Muscle layer of duodenum (tissue), 2 donors: ENCODE results near the gene PALM.
A peak's percentile ranks its signal among the peaks of the same experiment; 100 is the strongest.

Experiments
- H3K27ac ChIP-seq: one replicate; pipeline ENCODE4 v1.7.0; 2013; ENCODE audit warnings: mild to moderate bottlenecking, low read length
- H3K27me3 ChIP-seq: one replicate; pipeline ENCODE4 v1.7.0; 2013; ENCODE audit warnings: low read depth, mild to moderate bottlenecking, control low read depth, low read length
- H3K36me3 ChIP-seq, 2 donors: one replicate each; pipeline ENCODE4 v1.7.0; 2013; ENCODE audit warnings: low read length in 2 of 2, control low read depth in 1 of 2, mild to moderate bottlenecking in 1 of 2; ENCODE audit not compliant: insufficient read depth in 2 of 2, control insufficient read depth in 1 of 2
- H3K4me1 ChIP-seq, 2 donors: one replicate each; pipeline ENCODE4 v1.7.0; 2013; ENCODE audit warnings: low read length in 2 of 2, mild to moderate bottlenecking in 2 of 2, control low read depth in 1 of 2, moderate library complexity in 1 of 2; ENCODE audit not compliant: insufficient read depth in 2 of 2, control insufficient read depth in 1 of 2
- H3K4me3 ChIP-seq, 2 donors: one replicate each; pipeline ENCODE4 v1.7.0; 2013; ENCODE audit warnings: low read length in 2 of 2, low read depth in 1 of 2, mild to moderate bottlenecking in 1 of 2
- H3K9me3 ChIP-seq, 2 donors: one replicate each; pipeline ENCODE4 v1.7.0; 2013; ENCODE audit warnings: low read length in 2 of 2, control low read depth in 1 of 2, mild to moderate bottlenecking in 1 of 2; ENCODE audit not compliant: control insufficient read depth in 1 of 2
- donor health status: healthy.

Gene PALM

GRCh38 chr19:718251-718951 is 9.7 kb downstream of the PALM start:
- peaks cover 5 to 6% of the 10 kb centered on the region in 2 donors for H3K9me3 ChIP-seq
- peaks cover 0 to 25% of the 10 kb centered on the region in 2 donors for H3K4me1 ChIP-seq
- H3K27ac ChIP-seq = no peak overlapping the region
- H3K36me3 ChIP-seq = peaks cover 3 to 5% of the 10 kb centered on the region in 2 donors
- H3K4me3 ChIP-seq = no peak overlapping the region
- H3K27me3 ChIP-seq = no peaks in the 10 kb centered on the region

DNA sequence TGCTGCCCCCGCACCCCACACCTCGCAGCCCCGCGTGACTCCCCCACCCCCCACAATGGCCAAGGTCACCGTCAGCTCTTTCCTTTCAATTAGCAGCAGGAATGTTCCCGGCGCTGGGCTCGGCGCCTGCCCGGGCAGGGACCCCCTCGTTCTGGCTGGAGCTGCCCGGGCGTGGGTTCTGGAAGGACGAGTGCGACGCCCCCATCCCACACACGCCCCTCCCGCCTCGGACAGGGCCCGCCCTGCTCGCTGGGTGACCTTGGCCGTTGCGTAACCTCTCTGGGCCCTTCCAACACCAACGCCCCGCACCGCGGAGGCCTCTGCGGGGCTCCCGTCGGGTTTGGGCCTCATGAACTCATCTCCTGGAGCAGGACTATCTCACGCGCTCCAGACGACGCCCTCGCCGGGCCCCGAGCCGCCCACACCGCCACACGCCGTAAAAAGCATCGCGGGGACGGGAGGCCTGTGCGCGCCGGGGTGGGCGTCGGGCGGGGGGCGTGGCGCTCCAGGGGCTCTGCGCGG is 10.3 kb downstream of the PALM start:
- H3K36me3 ChIP-seq = peaks cover 3 to 5% of the 10 kb centered on the region in 2 donors
- no peaks in the 10 kb centered on the region for H3K27me3 ChIP-seq
- H3K4me1 ChIP-seq = peaks cover 0 to 25% of the 10 kb centered on the region in 2 donors
- no peak overlapping the region for H3K27ac ChIP-seq
- peaks cover 5 to 6% of the 10 kb centered on the region in 2 donors for H3K9me3 ChIP-seq
- H3K4me3 ChIP-seq = peak overlapping the region in 1 of 2 donors; percentile 24

GRCh38 chr19:719636-720344 is 11.1 kb downstream of the PALM start:
- H3K4me3 ChIP-seq = peak overlapping the region in 1 of 2 donors; percentile 24
- H3K27ac ChIP-seq = no peak overlapping the region
- H3K9me3 ChIP-seq = peaks cover 5 to 6% of the 10 kb centered on the region in 2 donors
- H3K27me3 ChIP-seq = no peaks in the 10 kb centered on the region
- H3K4me1 ChIP-seq = peaks cover 0 to 25% of the 10 kb centered on the region in 2 donors
- H3K36me3 ChIP-seq = peaks cover 3 to 5% of the 10 kb centered on the region in 2 donors

- H3K9me3 ChIP-seq = peaks cover under 1 to 1% of the 10 kb centered on the region in 2 donors
- peaks cover 0 to 25% of the 10 kb centered on the region in 2 donors for H3K4me1 ChIP-seq
- H3K36me3 ChIP-seq = peaks cover 0 to 2% of the 10 kb centered on the region in 2 donors
- no peaks in the 10 kb centered on the region for H3K27me3 ChIP-seq
- no peak overlapping the region for H3K27ac ChIP-seq
- H3K4me3 ChIP-seq = no peak overlapping the region
Measured at GRCh38 chr19:720345-721160, 11.8 kb downstream of the PALM start.

GRCh38 chr19:722553-723101 is 13.9 kb downstream of the PALM start:
- H3K9me3 ChIP-seq = no peaks in the 10 kb centered on the region
- no peaks in the 10 kb centered on the region for H3K27me3 ChIP-seq
- H3K27ac ChIP-seq = no peak overlapping the region
- H3K36me3 ChIP-seq = peaks cover 0 to 2% of the 10 kb centered on the region in 2 donors
- peaks cover 0 to 25% of the 10 kb centered on the region in 2 donors for H3K4me1 ChIP-seq
- no peak overlapping the region for H3K4me3 ChIP-seq

GRCh38 chr19:723247-723646 is 14.5 kb downstream of the PALM start:
- Histone ChIP-seq H3K4me1 (peaks cover 0 to 24% of the 10 kb centered on the region in 2 donors), H3K36me3 (peaks cover 0 to 7% of the 10 kb centered on the region in 2 donors), H3K27ac (no peak overlapping the region), H3K4me3 (no peak overlapping the region), H3K27me3 (no peaks in the 10 kb centered on the region), H3K9me3 (no peaks in the 10 kb centered on the region)

- Histone ChIP-seq H3K36me3 (peaks cover 0 to 7% of the 10 kb centered on the region in 2 donors), H3K27ac (no peak overlapping the region), H3K4me3 (no peak overlapping the region), H3K27me3 (no peaks in the 10 kb centered on the region), H3K9me3 (no peaks in the 10 kb centered on the region), H3K4me1 (peaks cover 0 to 20% of the 10 kb centered on the region in 2 donors)
Measured at GRCh38 chr19:723714-724113, 15.0 kb downstream of the PALM start.

- Histone ChIP-seq H3K27me3 (no peaks in the 10 kb centered on the region), H3K27ac (no peak overlapping the region), H3K4me1 (peaks cover 0 to 10% of the 10 kb centered on the region in 2 donors), H3K36me3 (peaks cover 0 to 7% of the 10 kb centered on the region in 2 donors), H3K4me3 (no peak overlapping the region), H3K9me3 (no peaks in the 10 kb centered on the region)
Measured at GRCh38 chr19:725461-726089, 16.8 kb downstream of the PALM start.

DNA sequence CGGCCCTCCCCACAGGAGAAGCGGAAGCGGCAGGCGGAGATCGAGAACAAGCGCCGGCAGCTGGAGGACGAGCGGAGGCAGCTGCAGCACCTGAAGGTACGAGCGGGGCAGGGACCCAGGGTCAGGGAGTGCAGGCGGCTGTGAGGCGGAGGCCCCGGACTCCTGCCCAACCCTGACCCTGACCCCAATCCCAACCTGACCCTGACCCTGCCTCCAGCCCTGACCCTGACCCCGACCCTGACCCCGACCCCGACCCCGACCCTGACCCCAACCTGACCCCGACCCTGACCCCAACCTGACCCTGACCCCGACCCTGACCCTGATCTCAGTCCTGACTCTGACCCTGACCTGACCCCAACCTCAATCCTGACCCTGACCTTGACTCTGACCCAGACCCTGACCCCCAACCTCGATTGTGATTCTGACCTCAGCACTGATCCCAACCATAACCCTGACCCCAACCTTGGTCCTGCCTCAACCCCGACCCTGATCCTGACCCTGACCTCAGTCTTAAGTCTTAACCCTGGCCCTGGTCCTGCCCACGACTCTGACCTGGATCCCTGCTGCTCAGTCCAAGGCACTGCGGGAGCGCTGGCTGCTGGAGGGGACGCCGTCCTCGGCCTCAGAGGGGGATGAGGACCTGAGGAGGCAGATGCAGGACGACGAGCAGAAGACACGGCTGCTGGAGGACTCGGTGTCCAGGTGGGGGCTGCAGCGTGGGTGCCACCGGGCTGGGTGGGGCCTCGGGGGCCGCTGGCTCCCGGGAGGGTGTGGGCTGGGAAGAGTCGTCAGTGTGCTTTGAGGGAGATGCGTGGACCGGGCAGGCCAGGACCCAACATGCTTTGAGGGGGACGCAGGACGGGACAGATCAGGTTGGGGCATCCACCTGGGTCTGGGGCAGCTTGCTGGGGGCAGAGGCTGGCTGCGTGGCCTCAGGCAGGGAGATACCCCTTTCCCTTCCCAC is 18.5 kb downstream of the PALM start:
- peaks cover 0 to 6% of the 10 kb centered on the region in 2 donors for H3K4me1 ChIP-seq
- H3K9me3 ChIP-seq = no peaks in the 10 kb centered on the region
- peaks cover 0 to 7% of the 10 kb centered on the region in 2 donors for H3K36me3 ChIP-seq
- H3K27ac ChIP-seq = no peak overlapping the region
- no peaks in the 10 kb centered on the region for H3K27me3 ChIP-seq
- no peak overlapping the region for H3K4me3 ChIP-seq

DNA sequence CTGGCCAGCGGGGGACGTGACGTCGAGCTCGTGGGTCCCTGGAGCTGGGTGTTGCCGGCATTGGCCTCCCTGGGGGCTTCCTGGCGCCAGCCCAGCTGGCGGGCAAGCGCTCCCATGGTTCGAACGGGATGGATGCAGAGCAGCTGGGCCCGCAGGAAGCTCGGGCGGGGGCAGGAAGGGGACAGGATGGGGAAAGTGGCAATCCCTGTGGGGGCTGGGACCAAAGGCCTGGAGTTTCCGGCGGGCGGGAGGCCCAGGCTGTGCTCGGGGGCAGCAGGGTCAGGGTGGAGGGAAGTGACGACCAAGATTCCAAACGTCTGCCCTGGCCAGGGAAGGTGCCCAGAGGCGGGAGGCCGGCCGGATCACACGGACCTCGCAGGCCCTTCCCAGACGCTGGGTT is 19.3 kb downstream of the PALM start:
- no peak overlapping the region for H3K27ac ChIP-seq
- H3K4me3 ChIP-seq = no peak overlapping the region
- no peaks in the 10 kb centered on the region for H3K4me1 ChIP-seq
- peaks cover 0 to 7% of the 10 kb centered on the region in 2 donors for H3K36me3 ChIP-seq
- H3K27me3 ChIP-seq = no peaks in the 10 kb centered on the region
- no peaks in the 10 kb centered on the region for H3K9me3 ChIP-seq
